ENCODE data around the gene ROBO1. TPM values are rescaled to one million over a fixed set of nuclear protein-coding genes. Genes with fewer than 3 reads are reported as not detected.

The ROBO1 gene
- total and polyA plus RNA-seq, 2 donors (not counting 1 experiment from before 2014, with no cell fraction given): 0.27 to 3.2 TPM

- Histone ChIP-seq H3K9me3 (ENCODE audit: control extremely low read depth in 1 of 3, control insufficient read depth in 2 of 3, insufficient read depth in 1 of 3, low read length in 2 of 3) (no peaks in the 10 kb centered on the region), H2AFZ (ENCODE audit: insufficient read depth, low read depth, low read length, poor library complexity, severe bottlenecking) (no peak overlapping the region), H3K9ac (ENCODE audit: low read length) (no peak overlapping the region), H4K20me1 (ENCODE audit: control insufficient read depth, insufficient read depth, low read length, poor library complexity, severe bottlenecking) (no peaks in the 10 kb centered on the region), H3K4me2 (replicated peaks; ENCODE audit: low read depth, low read length, poor library complexity, severe bottlenecking) (no peak overlapping the region), H3K36me3 (replicated peaks in 1 of 2; ENCODE audit: control extremely low read depth in 1 of 2, control insufficient read depth in 1 of 2, extremely low read depth in 1 of 2, insufficient read depth in 2 of 2, low read length in 1 of 2) (no peaks in the 10 kb centered on the region), H3K79me2 (ENCODE audit: control insufficient read depth, insufficient read depth, low read length) (no peaks in the 10 kb centered on the region), H3K27ac (ENCODE audit: low read length in 2 of 2) (no peak overlapping the region), H3K4me3 (ENCODE audit: control extremely low read depth in 1 of 5, extremely low read depth in 1 of 5, insufficient read depth in 1 of 5, low read depth in 2 of 5, low read length in 4 of 5) (no peak overlapping the region), H3K4me1 (ENCODE audit: control insufficient read depth in 2 of 2, insufficient read depth in 2 of 2, low read length in 2 of 2) (no peaks in the 10 kb centered on the region), H3K27me3 (replicated peaks in 1 of 4; ENCODE audit: control extremely low read depth in 1 of 4, control insufficient read depth in 3 of 4, insufficient read depth in 4 of 4, low read length in 3 of 4) (no peaks in the 10 kb centered on the region)
- H3K27me3 Mint-ChIP-seq: no peaks in the 10 kb centered on the region
- no peak overlapping the region for H3K4me3 Mint-ChIP-seq
- POLR2A ChIA-PET: no interaction called here
- H3K27ac Mint-ChIP-seq: no peak overlapping the region
- intact Hi-C loops (cut with micrococcal nuclease): no loop called here
- H3K4me1 Mint-ChIP-seq: no peaks in the 10 kb centered on the region
- WGBS (ENCODE audit: insufficient coverage): no CpG with 5 or more reads among the region's 1 CpG
- TF ChIP-seq EZH2 (IDR thresholded peaks at IDR 0.05; ENCODE audit: borderline replicate concordance, insufficient read depth, low read depth, low read length, poor library complexity, severe bottlenecking) (no peak), CTCF (IDR thresholded peaks at IDR 0.05) (no peak)
- no peak for ATAC-seq (ENCODE audit: low read depth)
- peaks cover 2% of the 10 kb centered on the region for H3K9me3 Mint-ChIP-seq (ENCODE audit: insufficient read depth)
- DNase-seq: no peak
- CTCF ChIA-PET: no interaction called here
Measured at GRCh38 chr3:79392479-79392878, 375.3 kb downstream of the ROBO1 start.

- H3K9me3 Mint-ChIP-seq (ENCODE audit: insufficient read depth): peaks cover 2% of the 10 kb centered on the region
- H3K4me3 Mint-ChIP-seq: no peak overlapping the region
- Histone ChIP-seq H3K9ac (ENCODE audit: low read length) (no peak overlapping the region), H2AFZ (ENCODE audit: insufficient read depth, low read depth, low read length, poor library complexity, severe bottlenecking) (no peak overlapping the region), H3K4me3 (ENCODE audit: control extremely low read depth in 1 of 5, extremely low read depth in 1 of 5, insufficient read depth in 1 of 5, low read depth in 2 of 5, low read length in 4 of 5) (no peak overlapping the region), H4K20me1 (ENCODE audit: control insufficient read depth, insufficient read depth, low read length, poor library complexity, severe bottlenecking) (no peaks in the 10 kb centered on the region), H3K79me2 (ENCODE audit: control insufficient read depth, insufficient read depth, low read length) (no peaks in the 10 kb centered on the region), H3K9me3 (ENCODE audit: control extremely low read depth in 1 of 3, control insufficient read depth in 2 of 3, insufficient read depth in 1 of 3, low read length in 2 of 3) (no peaks in the 10 kb centered on the region), H3K27ac (ENCODE audit: low read length in 2 of 2) (no peak overlapping the region), H3K27me3 (replicated peaks in 1 of 4; ENCODE audit: control extremely low read depth in 1 of 4, control insufficient read depth in 3 of 4, insufficient read depth in 4 of 4, low read length in 3 of 4) (no peaks in the 10 kb centered on the region), H3K36me3 (replicated peaks in 1 of 2; ENCODE audit: control extremely low read depth in 1 of 2, control insufficient read depth in 1 of 2, extremely low read depth in 1 of 2, insufficient read depth in 2 of 2, low read length in 1 of 2) (no peaks in the 10 kb centered on the region), H3K4me1 (ENCODE audit: control insufficient read depth in 2 of 2, insufficient read depth in 2 of 2, low read length in 2 of 2) (no peaks in the 10 kb centered on the region), H3K4me2 (replicated peaks; ENCODE audit: low read depth, low read length, poor library complexity, severe bottlenecking) (no peak overlapping the region)
- CTCF ChIA-PET: no interaction called here
- no peak for TF ChIP-seq CTCF (IDR thresholded peaks at IDR 0.05)
- no peak for TF ChIP-seq EZH2 (IDR thresholded peaks at IDR 0.05; ENCODE audit: borderline replicate concordance, insufficient read depth, low read depth, low read length, poor library complexity, severe bottlenecking)
- WGBS (ENCODE audit: insufficient coverage): 84% methylated on average over 2 of the region's 2 CpGs
- H3K4me1 Mint-ChIP-seq: no peaks in the 10 kb centered on the region
- H3K27ac Mint-ChIP-seq: no peak overlapping the region
- H3K27me3 Mint-ChIP-seq: no peaks in the 10 kb centered on the region
- no peak for ATAC-seq (ENCODE audit: low read depth)
- intact Hi-C loops (cut with micrococcal nuclease): no loop called here
- POLR2A ChIA-PET: no interaction called here
- DNase-seq: no peak
Measured at GRCh38 chr3:79390352-79390751, 377.4 kb downstream of the ROBO1 start.

Data from B cell (primary cell).